ELF-1 (cell line): ENCODE measurements around the gene PFN4.
"Not testable (repeated sequence)": the region's sequence is repeated elsewhere in the genome, so short reads cannot be mapped to it uniquely, and the experiment has no call there.

Experiments
- DNase-seq: peaks from one replicate; pipeline ENCODE4 v3.0.0-alpha.2; 2016; ENCODE audit warnings: low read depth, low spot score

The PFN4 gene

DNA sequence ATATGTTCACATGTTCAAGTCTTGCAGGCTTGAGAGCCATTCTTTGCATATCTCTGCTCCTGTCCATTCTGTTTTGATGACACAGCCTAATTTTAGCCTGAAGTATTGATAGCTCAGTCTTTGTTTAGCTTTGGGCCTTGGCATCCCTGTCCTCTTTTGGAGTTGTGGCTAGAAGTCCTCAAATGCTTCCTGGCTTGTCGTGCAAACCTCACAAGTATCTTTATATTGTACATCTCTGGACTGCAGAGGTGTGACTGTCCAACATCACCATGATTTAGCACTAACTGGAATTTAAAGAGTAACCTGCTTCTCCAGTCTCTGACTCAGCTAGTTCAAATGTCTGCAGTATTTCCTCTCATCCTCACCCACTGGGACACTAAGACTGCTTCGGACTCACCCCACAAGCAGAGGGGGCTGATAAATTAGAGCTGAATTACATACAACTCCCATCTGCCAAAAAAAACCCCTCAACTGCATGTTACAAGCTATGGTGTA lies 11.7 kb downstream of the PFN4 start:
- no peak for DNase-seq

DNA sequence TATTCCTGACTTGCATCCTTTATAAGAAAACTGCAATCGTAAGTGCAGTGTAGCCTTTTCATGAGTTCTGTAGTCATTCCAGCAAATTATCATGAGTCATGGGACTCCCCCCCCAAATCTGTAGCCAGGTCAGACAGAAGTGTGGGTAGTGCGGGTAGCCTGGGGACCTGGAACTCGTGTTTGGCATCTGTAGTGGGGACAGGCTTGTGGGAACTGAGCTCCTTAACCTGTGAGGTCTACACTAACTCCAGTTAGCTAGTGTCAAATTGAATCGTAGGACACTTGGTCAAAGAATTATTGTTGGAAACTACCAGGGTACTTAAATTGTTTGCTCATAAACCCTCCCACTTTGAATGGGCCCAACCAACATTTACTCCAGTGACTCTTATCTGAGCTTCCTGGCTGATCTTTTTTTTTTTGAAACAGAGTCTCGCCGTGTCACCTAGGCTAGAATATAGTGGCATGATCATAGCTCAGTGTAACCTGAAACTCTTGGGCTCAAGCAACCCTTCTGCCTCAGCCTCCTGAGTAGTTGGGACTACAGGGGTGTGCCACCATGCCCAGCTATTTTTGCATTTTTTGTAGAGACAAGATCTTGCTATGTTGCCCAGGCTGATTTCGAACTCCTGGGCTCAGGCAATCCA lies 12.4 kb downstream of the PFN4 start:
- no peak for DNase-seq

DNA sequence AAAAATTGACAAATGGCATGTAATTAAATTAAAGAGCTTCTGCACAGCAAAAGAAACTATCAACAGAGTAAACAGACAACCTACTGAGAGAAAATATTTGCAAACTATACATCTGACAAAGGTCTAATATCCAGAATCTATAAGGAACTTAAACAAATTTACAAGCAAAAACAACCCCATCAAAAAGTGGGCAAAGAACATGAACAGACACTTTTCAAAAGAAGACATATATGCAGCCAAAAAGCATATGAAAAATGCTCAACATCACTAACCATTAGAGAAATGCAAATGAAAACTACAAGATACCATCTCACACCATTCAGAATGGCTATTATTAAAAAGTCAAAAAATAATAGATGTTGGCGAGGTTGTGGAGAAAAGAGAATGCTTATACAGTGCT lies 13.7 kb downstream of the PFN4 start:
- not testable (repeated sequence) for DNase-seq

DNA sequence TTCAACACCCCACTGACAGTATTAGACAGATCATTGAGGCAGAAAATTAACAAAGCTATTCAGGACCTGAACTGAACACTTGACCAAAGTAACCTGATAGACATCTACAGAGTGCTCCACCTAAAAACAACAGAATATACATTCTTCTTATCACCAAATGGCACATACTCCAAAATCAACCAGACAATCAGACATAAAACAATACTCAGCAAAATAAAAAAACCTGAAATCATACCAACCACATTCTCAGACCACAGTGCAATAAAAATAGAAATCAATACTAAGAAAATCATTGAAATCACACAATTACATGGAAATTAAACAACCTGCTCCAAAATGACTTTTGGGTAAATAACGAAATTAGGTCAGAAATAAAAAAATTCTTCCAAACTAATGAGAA lies 15.8 kb downstream of the PFN4 start:
- DNase-seq, result no peak

DNA sequence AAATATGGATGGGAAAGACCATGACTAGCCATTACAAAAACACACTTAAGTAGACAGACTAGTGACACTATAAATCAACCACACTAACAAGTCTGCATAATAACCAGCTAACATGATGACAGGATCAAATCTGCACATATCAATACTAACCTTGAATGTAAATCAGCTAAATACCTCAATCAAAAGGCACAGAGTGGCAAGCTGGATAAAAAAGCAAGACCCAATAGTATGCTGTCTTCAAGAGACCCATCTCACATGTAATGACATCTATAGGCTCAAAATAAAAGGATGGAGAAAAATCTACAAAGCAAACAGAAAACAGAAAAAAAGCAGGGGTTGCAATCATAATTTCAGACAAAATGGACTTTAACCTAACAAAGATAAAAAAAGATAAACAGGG lies 16.3 kb downstream of the PFN4 start:
- no peak for DNase-seq

DNA sequence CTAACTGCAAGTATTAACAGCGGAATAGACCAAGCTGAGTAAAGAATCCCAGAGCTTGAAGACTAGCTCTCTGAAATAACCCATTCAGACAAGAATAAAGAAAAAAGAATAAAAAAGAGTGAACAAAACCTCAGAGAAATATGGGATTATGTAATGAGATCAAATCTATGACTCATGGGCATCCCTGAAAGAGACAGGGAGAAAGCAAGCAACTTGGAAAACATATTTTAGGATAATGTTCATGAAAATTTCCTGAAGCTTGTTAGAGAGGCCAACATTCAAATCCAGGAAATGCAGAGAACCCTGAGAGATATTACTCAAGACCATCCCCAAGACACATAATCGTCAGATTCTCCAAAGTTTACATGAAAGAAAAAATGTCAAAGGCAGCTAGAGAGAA lies 17.3 kb downstream of the PFN4 start:
- no peak for DNase-seq

DNA sequence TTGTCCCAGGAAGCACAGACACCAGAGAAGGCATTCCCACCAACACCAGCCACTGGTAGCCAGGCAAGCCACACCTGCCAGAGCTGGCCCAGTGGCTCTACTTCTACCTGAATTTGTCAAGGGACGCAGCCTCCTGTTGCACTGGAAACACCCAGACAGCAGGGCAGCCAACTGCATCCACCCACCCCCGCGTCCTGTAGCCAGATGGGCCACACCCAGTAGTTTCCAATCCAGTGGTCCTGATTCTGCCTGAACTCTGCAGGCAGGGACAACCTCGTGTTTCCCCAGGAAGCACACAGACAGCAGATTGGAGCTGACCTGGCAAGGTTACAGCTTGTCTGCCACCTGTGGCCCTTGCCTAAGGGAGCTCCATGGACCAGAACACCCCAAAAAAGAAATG lies 18.2 kb downstream of the PFN4 start:
- no peak for DNase-seq

DNA sequence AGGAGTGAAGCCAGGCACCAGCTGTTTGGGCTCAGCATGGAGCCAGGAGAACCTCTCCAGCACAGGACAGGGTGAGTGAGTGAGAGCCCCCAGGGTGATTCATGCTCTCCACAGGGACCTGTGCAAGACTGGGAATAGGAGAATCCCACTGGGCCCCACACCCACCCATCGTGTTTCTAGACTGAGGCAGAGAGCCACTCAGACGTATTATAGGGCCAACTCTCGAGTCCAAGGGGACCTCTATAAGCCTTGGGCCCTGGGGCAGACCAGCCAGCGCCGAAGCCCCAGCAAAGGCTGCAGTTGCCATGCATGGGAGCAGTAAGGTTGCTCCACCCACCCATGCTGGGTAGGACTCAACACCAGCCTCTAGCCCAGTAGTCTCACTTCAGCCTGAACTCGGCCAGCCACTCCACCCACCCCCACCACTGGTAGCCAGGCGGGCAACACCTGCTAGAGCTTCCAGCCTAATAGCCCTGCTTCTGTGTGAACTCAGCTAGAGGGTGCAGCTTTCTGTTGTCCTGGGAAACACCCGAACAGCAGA lies 19.0 kb downstream of the PFN4 start:
- DNase-seq, result no peak

DNA sequence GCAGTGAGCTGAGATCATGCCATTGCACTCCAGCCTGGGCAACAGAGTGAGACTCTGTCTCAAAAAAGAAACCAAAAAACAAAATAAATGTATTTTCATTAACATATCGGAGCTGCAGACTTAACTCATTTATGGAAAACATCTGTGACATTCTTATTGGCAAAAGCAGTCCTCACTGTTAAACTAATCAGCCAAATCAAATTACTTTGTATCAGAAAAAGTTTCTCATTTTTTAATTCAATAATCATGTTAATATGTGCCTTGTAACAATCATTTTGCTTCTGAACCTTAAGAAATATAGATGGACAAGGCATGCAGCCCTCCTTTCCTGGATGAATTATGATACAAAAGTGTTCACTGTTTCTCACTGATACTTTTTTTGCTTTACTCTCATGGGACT lies 20.5 kb downstream of the PFN4 start:
- no peak for DNase-seq

DNA sequence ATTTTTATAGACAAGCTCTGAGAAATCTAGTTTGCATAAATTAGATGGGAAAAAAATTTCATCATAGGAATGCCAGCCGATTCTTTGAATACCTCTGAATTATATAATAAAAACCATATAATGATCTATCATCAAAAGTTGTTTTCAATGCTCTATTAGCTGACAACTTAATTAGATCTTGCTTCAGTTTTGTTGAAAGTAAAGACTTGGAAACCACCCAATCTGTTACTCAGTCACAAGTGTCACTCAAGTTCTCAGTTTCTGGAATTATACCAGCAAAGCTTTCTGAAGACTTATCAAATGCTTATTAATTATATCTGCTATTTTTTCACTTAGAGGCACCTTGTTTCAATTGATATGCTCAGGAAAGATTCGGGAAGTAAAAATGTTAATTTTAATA lies 21.1 kb downstream of the PFN4 start:
- no peak for DNase-seq

DNA sequence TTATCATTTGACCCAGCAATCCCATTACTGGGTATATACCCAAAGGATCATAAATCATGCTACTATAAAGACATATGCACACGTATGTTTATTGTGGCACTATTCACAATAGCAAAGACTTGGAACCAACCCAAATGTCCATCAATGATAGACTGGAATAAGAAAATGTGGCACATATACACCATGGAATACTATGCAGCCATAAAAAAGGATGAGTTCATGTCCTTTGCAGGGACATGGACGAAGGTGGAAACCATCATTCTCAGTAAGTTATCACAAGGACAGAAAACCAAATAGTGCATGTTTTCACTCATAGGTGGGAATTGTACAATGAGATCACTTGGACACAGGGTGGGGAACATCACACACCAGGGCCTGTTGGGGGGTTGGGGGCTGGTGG lies 22.4 kb downstream of the PFN4 start:
- not testable (repeated sequence) for DNase-seq

DNA sequence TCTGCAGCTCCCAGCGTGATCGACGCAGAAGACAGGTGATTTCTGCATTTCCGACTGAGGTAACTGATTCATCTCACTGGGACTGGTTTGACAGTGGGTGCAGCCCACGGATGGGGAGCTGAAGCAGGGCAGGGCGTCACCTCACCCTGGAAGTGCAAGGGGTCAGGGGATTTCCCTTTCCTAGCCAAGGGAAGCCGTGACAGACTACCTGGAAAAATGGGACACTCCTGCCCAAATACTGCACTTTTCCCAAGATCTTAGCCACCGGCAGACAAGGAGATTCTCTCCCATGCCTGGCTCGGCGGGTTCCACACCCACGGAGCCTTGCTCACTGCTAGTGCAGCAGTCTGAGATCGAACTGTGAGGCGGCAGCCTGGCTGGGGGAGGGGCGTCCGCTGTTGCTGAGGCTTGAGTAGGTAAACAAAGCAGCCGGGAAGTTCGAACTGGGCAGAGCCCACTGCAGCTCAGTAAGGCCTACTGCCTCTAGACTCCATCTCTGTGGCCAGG lies 27.9 kb downstream of the PFN4 start:
- peak; percentile 41 for DNase-seq

DNA sequence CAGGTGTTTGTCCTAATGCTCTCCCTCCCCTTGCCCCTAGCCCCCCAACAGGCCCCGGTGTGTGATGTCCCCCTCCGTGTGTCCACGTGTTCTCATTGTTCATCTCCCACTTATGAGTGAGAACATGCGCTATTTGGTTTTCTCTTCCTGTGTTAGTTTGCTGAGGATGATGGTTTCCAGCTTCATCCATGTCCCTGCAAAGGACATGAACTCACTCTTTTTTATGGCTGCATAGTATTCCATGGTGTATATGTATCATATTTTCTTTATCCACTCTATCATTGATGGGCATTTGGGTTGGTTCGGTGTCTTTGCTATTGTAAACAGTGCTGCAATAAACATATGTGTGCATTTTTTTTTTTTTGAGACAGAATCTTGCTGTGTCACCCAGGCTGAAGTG lies 29.9 kb downstream of the PFN4 start:
- DNase-seq, result not testable (repeated sequence)

DNA sequence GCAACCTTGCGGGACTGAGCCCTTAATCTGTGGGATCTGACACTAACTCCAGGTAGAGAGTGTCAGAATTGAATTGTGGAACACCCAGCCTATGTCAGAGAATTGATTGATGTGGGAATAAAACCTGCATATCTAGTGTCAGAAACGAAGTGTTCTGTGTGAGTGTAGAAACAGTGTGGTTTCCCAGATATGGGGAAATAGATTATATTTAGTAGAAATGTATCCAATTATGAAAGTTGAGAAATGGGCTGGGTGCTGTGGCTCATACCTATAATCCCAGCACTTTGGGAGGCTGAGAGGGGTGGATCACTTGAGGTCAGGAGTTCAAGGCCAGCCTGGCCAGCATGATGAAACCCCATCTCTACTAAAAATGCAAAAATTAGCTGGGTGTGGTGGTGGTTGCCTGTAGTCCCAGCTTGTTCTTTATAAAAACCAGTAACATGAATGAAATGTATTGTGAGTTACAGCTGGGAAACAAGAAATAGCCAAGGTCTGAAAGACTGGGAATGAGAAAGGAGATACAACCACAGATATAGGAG lies 34.2 kb downstream of the PFN4 start:
- no peak for DNase-seq

DNA sequence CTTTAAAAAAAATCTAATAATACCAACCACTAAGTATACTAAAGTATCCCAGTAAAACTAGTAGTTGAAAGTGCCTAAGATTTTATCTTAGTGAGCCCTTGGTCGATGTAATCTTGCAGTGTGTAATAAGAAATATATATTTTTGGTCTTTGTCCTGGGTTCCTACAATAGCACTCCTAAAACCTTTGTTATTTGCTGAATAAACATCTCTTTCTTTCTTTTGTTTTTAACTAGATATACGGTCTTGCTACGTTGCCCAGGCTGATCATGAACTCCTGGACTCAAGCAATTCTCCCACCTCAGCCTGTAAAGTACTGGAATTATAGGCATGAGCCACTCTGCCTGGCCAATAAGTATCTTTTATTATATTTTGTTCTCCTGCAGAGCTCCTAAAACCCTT lies 36.1 kb downstream of the PFN4 start:
- no peak for DNase-seq

DNA sequence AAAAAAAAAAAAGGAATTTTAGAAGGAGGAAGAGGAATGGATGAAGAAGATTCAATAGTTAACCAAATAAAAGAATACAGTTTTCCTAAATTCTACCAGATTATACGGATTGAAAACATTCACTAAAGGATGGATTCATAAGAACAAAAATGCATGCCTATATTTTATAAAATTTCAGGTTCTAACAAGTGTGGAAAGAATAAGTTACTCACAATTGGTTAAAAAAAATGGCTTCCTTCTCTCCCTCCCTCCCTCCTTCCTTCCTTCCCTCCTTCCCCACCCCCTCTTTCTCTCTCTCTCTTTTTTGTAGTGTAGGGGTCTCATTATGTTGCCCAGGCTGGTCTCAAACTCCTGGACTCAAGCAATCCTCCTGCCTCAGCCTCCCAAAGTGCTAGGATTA lies 36.9 kb downstream of the PFN4 start:
- no peak for DNase-seq

DNA sequence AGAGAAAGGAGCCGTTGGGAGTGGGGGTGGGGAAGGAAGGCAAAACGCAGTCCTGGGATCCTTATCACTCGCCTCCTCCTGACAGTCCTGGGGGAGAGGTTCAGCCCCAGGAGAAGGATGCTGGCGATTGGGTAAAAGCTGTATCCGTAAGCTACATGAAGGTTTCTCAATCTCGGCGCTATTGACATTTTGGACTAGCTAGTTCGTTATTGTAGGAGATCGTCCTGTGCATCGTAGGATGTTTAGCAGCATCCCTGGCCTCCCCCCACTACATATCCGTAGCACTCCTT lies 38.0 kb downstream of the PFN4 start:
- no peak for DNase-seq

DNA sequence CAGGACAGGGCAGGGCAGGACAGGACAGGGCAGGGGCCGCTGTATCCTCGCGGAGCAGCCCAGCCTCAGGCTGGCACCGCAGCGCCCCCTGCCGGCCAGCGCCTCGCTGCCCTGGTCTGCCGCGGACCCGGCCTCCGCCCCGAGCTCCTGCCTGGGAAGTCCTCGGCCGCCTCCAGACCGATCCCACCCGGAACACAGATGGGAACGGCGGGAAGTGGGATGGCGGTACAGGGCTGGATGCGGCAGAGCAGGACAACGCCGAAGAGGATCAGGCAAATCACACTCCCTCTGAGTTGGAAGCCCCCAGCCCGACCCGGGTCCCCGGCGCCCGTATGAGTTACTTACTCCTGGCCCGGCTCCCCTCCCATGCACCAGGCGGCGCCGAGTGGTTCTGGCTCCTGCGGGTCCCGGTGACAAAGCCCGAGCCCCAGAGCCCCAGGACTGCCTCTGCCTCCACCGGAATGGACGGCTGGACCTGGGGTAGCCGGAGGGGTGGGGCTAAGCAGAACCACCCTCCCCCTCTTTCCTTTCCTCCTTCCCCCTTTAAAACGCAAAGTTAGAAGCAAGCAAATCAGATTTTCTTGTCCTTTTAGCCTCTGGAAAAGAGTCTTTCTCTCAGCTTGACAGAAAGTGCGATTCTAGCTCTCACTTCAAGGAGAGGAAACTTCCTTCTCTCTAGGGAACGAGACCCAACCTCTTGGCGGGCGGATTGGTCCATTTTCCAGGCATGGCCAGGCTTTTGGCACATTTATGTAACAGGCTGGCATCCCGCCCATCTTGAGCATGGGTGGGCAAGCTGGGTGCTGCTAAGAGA lies 38.5 kb downstream of the PFN4 start, which contains the start of gene TP53I3:
TSS of gene TP53I3 (minus strand) at position 449 of the 814 bp plus-strand sequence. CDS start 508 bp downstream, outside the sequence.
- peak; percentile 98 for DNase-seq

DNA sequence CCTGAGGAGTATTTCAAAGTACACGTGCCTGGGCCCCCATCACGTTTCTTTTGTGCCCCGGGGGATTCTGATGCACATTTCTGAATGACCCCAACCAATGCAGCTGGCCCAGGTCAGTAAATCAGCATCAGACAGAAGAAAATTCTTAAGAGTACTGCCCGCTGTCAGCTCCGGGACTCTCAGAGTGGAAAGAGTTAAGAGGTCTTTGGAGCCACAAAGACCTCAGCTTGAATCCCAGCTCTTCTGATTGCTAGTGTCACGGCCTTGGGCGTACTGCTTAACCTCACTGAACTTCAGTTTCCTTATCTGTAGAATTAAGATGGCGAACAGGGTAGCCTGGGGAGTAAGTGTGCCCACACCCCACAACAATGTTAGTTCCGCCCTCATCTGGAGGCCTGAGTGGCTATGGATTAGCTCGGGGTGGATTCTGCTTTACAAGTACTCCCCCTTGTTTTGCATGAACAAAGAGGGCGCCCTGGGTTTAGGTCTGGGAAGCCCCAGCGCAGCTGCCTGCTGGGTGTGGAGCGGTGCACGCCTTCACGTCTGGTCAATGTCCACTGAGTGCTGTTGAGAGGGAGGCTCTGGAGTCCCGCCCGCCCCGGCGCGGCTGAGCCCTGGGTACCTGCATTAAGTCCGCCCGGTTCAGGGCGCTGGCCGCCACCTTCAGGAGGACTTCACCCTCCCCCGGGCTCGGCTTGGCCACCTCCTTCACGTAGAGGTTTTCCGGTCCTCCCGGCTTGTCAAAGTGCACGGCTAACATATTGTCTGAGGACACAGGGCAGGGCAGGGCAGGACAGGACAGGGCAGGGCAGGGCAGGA lies 39.4 kb downstream of the PFN4 start:
- DNase-seq, result peak; percentile 94

DNA sequence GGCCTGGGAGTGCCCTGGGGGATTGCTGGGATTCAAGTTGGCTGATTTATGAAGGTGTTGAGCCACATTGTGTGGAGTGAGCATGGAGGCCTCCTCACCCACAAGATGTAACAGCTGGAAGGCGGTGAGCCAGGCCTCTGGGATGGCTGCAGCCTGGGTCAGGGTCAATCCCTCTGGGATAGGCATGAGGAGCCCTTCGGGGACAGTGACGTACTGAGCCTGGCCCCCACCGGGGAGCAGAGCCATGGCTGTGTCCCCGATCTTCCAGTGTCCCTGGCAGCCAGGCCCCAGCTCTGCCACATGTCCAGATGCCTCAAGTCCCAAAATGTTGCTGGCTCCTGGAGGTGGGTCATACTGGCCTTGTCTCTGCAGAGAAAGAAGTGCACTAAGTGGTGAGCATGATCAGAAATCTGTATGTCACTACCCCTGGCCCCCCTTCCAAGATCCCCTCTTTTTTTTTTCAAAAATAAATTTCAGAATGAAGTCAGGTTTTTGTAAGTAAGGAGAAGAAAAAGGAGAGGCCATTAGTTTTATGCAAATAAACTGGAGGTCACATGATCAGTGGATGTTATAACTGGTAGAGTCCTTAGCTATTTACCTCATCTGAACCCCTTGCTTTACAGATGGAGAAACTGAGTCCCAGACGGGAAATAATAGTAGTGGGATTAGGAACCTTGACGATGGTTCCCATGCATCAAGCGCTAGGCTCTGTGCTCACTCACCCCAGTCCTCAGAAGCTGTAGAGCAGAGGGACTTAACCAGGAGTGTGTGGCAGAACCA lies 40.2 kb downstream of the PFN4 start:
- no peak for DNase-seq

DNA sequence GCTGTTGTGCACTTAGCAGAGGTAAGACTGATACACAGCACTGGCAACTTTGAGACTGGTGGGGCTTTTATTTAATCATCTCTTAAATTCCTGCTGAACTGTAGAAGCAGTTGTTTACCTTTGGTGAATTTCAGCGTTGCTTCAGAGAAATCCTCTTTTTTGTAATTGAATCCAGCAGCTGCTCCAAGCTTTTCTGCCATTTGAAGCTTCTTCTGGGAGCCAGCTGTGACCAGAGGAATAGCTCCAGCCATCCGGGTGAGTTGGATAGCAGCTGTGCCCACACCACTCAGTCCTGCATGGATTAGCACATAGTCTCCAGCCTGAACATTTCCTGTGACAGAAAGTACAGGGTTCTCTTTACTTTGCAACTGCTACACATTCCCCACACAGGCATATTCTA lies 42.4 kb downstream of the PFN4 start:
- DNase-seq, result no peak
